Measurements from ENCODE around the gene AGMO. TPM values are rescaled to one million over a fixed set of nuclear protein-coding genes. Genes with fewer than 3 reads are reported as not detected.

Gene AGMO
- polyA plus RNA-seq, 1 donor from 2014 or later: not detected

- Histone ChIP-seq H3K9me3 (ENCODE audit: low read length) (no peaks in the 10 kb centered on the region), H3K36me3 (ENCODE audit: insufficient read depth, low read length) (no peaks in the 10 kb centered on the region), H3K4me3 (ENCODE audit: low read length) (no peak overlapping the region), H4K20me1 (ENCODE audit: insufficient read depth) (no peaks in the 10 kb centered on the region), H3K79me2 (replicated peaks; ENCODE audit: insufficient read depth, low read length) (no peaks in the 10 kb centered on the region), H3K27ac (ENCODE audit: low read length) (no peak overlapping the region), H3K9ac (ENCODE audit: low read length) (no peak overlapping the region), H3K4me2 (ENCODE audit: low read length) (no peak overlapping the region), H3K27me3 (ENCODE audit: insufficient read depth, low read depth, low read length) (no peaks in the 10 kb centered on the region), H3F3A (ENCODE audit: insufficient read depth, low read length, poor library complexity, severe bottlenecking) (no peaks in the 10 kb centered on the region), H2AFZ (ENCODE audit: low read depth, low read length) (no peak overlapping the region), H3K9me2 (ENCODE audit: insufficient read depth, low read length) (no peaks in the 10 kb centered on the region)
- TF ChIP-seq CTCF (IDR thresholded peaks at IDR 0.05; ENCODE audit: poor library complexity, severe bottlenecking) (no peak), MXI1 (conservative IDR thresholded peaks at IDR 0.05; ENCODE audit: poor library complexity, severe bottlenecking) (no peak), REST (IDR thresholded peaks at IDR 0.05; ENCODE audit: borderline replicate concordance) (no peak), TAF1 (IDR thresholded peaks at IDR 0.05; ENCODE audit: low read depth) (no peak), EP300 (conservative IDR thresholded peaks at IDR 0.05; ENCODE audit: poor library complexity, severe bottlenecking) (no peak), SMC3 (conservative IDR thresholded peaks at IDR 0.05; ENCODE audit: poor library complexity) (no peak), EZH2 (IDR thresholded peaks at IDR 0.05; ENCODE audit: borderline replicate concordance, insufficient read depth, low read length, poor library complexity, severe bottlenecking) (no peak), RAD21 (conservative IDR thresholded peaks at IDR 0.05) (no peak), POLR2AphosphoS5 (IDR thresholded peaks at IDR 0.05) (no peak)
These were observed 228.9 kb downstream of the AGMO start for GRCh38 chr7:15332956-15333355.

GRCh38 chr7:15330943-15331342, 230.9 kb downstream of the AGMO start:
- Histone ChIP-seq H3K79me2 (replicated peaks; ENCODE audit: insufficient read depth, low read length) (no peaks in the 10 kb centered on the region), H3K4me2 (ENCODE audit: low read length) (no peak overlapping the region), H2AFZ (ENCODE audit: low read depth, low read length) (no peak overlapping the region), H3K4me3 (ENCODE audit: low read length) (no peak overlapping the region), H3K9ac (ENCODE audit: low read length) (no peak overlapping the region), H4K20me1 (ENCODE audit: insufficient read depth) (no peaks in the 10 kb centered on the region), H3K9me2 (ENCODE audit: insufficient read depth, low read length) (no peaks in the 10 kb centered on the region), H3K36me3 (ENCODE audit: insufficient read depth, low read length) (no peaks in the 10 kb centered on the region), H3K27me3 (ENCODE audit: insufficient read depth, low read depth, low read length) (no peaks in the 10 kb centered on the region), H3K27ac (ENCODE audit: low read length) (no peak overlapping the region), H3K9me3 (ENCODE audit: low read length) (no peaks in the 10 kb centered on the region), H3F3A (ENCODE audit: insufficient read depth, low read length, poor library complexity, severe bottlenecking) (no peaks in the 10 kb centered on the region)
- TF ChIP-seq CTCF (IDR thresholded peaks at IDR 0.05; ENCODE audit: poor library complexity, severe bottlenecking) (no peak), MXI1 (conservative IDR thresholded peaks at IDR 0.05; ENCODE audit: poor library complexity, severe bottlenecking) (no peak), POLR2AphosphoS5 (IDR thresholded peaks at IDR 0.05) (no peak), TAF1 (IDR thresholded peaks at IDR 0.05; ENCODE audit: low read depth) (no peak), SMC3 (conservative IDR thresholded peaks at IDR 0.05; ENCODE audit: poor library complexity) (no peak), REST (IDR thresholded peaks at IDR 0.05; ENCODE audit: borderline replicate concordance) (no peak), EP300 (conservative IDR thresholded peaks at IDR 0.05; ENCODE audit: poor library complexity, severe bottlenecking) (no peak)

Measured in neural cell (in vitro differentiated cells).